Right lobe of liver (tissue), 6 donors: Measurements from ENCODE around the gene C6orf89. TPM values are rescaled to one million over a fixed set of nuclear protein-coding genes. Genes with fewer than 3 reads are reported as not detected.

ENCODE experiments used
- ATAC-seq, 4 donors: fragments of 200-7000 bp; cut with Tn5 transposase; one replicate each; pipeline ENCODE4 v1.9.1; 2020; ENCODE audit warnings: mild to moderate bottlenecking in 4 of 4, moderate library complexity in 4 of 4
- DNase-seq, 3 donors: peaks; one replicate each; pipeline ENCODE4 v3.0.0-alpha.2; 2020
- H3K27ac ChIP-seq, 3 donors: fragments of 200-600 bp; one replicate each; pipeline ENCODE4 v1.8.0; 2022
- H3K27me3 ChIP-seq, 2 donors: fragments of 200-600 bp; one replicate each; pipeline ENCODE4 v1.8.0; 2022
- H3K36me3 ChIP-seq, 4 donors: fragments of 200-600 bp; sonication (generic) in 1 of 4; one replicate each; pipeline versions ENCODE4 v1.5.1 to v1.8.0; 2017 to 2022; ENCODE audit warnings: control low read depth in 1 of 4
- H3K4me1 ChIP-seq, 4 donors: fragments of 200-600 bp; sonication (generic) in 1 of 4; one replicate each; pipeline versions ENCODE4 v1.5.1 to v1.8.0; 2017 to 2022; ENCODE audit warnings: control low read depth in 1 of 4
- H3K4me3 ChIP-seq, 3 donors: fragments of 200-600 bp; one replicate each; pipeline ENCODE4 v1.8.0; 2022
- H3K9me3 ChIP-seq, 4 donors: fragments of 200-600 bp; sonication (generic) in 1 of 4; one replicate each; pipeline versions ENCODE4 v1.5.1 to v1.8.0; 2017 to 2022; ENCODE audit warnings: control low read depth in 1 of 4
- CTCF ChIP-seq, 4 donors: fragments of 200-600 bp in 3 of 4; fragments of 450-650 bp in 1 of 4; IDR thresholded peaks; one replicate each; pipeline versions ENCODE4 v1.5.1 to v1.8.0; 2016 to 2022; ENCODE audit warnings: antibody characterized with exemption in 4 of 4, mild to moderate bottlenecking in 2 of 4
- POLR2A ChIP-seq: fragments of 450-650 bp; IDR thresholded peaks from one replicate; pipeline ENCODE4 v1.6.1; 2017; ENCODE audit warnings: antibody characterized with exemption, mild to moderate bottlenecking
- WGBS: methylation state at CpG from one replicate; pipeline ENCODE4 v1.1.6; 2018; ENCODE audit warnings: low coverage, low lambda C conversion rate; ENCODE audit not compliant: insufficient coverage; ENCODE audit errors: missing lambda C conversion rate; 5-methylcytosine and 5-hydroxymethylcytosine counted together
- intact Hi-C, 2 donors: fragments of 100-400 bp; cut with DNase I; formaldehyde crosslinking; loops; one replicate each; pipeline versions ENCODE4 v1.11.2 to v1.14.1; 2022
- long read RNA-seq: library from polyadenylated mRNA; unstranded; transcript quantifications from one replicate; pipeline ENCODE4 v2.0.0, GENCODE V29; 2019
- total RNA-seq, 6 experiments: library from RNA; depleted of rRNA in 2 of 6; stranded (reverse); fragments of >200 nt in 2 of 6; fragmentation: NEBNext Ultra II Directional in 3 of 6; extraction: Animal tissue kit (Norgen Biotek cat#: 25700) in 3 of 6; gene quantifications; one replicate each; pipeline versions ENCODE4 v1.1.0 to v1.2.4, GENCODE V29; 2016 to 2023
- donor health status: DM: no; HTN: yes; CAD: no.
- donor health status: DM: no; HTN: no; CAD: no.
- donor health status: DM: no; HTN: no; CAD: no.
- donor health status: DM: no; HTN: yes; CAD: no.
- donor health status: DM: no; HTN: yes; CAD: no.

Gene C6orf89
- total RNA-seq, result 10 to 100 TPM; 29.0 to 37.0 (median 32.1) TPM
- long read RNA-seq, full-length matches to known transcripts, result 5 of 11 reads
- long read RNA-seq, partial matches to known transcripts, result 1 of 11 reads
- long read RNA-seq, other reads (novel, unspliced or antisense), result 5 of 11 reads

- intact Hi-C loops, result no loop called here
- H3K4me3 ChIP-seq, result peak within 1 kb of the TSS; percentile 88 to 93 (median 91)
Measured at GRCh38 chr6:36885461-36886401, at the start of gene C6orf89. TSS of gene C6orf89 (plus strand) at chr6:36885952. CDS start at chr6:36899445, 13,493 bp downstream.

GRCh38 chr6:36836111-36837021 lies 49.4 kb upstream of the C6orf89 start:
- TF ChIP-seq CTCF (IDR thresholded peaks at IDR 0.05), result no peak
- TF ChIP-seq POLR2A, result no peak
- Histone ChIP-seq H3K27ac (no peak overlapping the region), H3K27me3 (no peaks in the 10 kb centered on the region), H3K9me3 (no peaks in the 10 kb centered on the region), H3K4me1 (peaks cover 0 to 10% (median 0%) of the 10 kb centered on the region in 4 donors), H3K36me3 (no peaks in the 10 kb centered on the region), H3K4me3 (no peak overlapping the region)
- WGBS, result 73% methylated on average over 2 of the region's 3 CpGs
- intact Hi-C loops, result no loop called here
- ATAC-seq, result peak in 2 of 4 donors; percentile 14 to 15
- no peak for DNase-seq

More at GRCh38 chr6:36885461-36886401, at the start of gene C6orf89:
- TF ChIP-seq CTCF (IDR thresholded peaks at IDR 0.05) (peak; percentile 80 to 93 (median 84)), POLR2A (peak; percentile 65)
- WGBS, result 6% methylated on average over 19 of the region's 48 CpGs
- peak; percentile 97 to 98 (median 98) for DNase-seq
- no peaks in the 10 kb centered on the region for H3K36me3 ChIP-seq
- peak; percentile 100 for ATAC-seq
- no peaks in the 10 kb centered on the region for H3K9me3 ChIP-seq
- peak within 1 kb of the TSS; percentile 53 to 71 (median 54) for H3K27ac ChIP-seq
- no peaks in the 10 kb centered on the region for H3K27me3 ChIP-seq
- peaks cover 0 to 9% (median 3%) of the 10 kb centered on the region in 4 donors for H3K4me1 ChIP-seq

GRCh38 chr6:36837022-36837339 lies 48.8 kb upstream of the C6orf89 start:
- Histone ChIP-seq H3K4me1 (peaks cover 0 to 10% (median 0%) of the 10 kb centered on the region in 4 donors), H3K9me3 (no peaks in the 10 kb centered on the region), H3K36me3 (no peaks in the 10 kb centered on the region), H3K4me3 (no peak overlapping the region), H3K27ac (no peak overlapping the region), H3K27me3 (no peaks in the 10 kb centered on the region)
- no peak for TF ChIP-seq CTCF (IDR thresholded peaks at IDR 0.05)
- TF ChIP-seq POLR2A, result no peak
- no CpG with 5 or more reads among the region's 2 CpGs for WGBS
- DNase-seq (no peak), ATAC-seq (no peak)
- intact Hi-C loops, result no loop called here

- TF ChIP-seq CTCF (IDR thresholded peaks at IDR 0.05), result no peak
- no peak for TF ChIP-seq POLR2A
- Histone ChIP-seq H3K27me3 (no peaks in the 10 kb centered on the region), H3K4me1 (peaks cover 0 to 10% (median 0%) of the 10 kb centered on the region in 4 donors), H3K36me3 (no peaks in the 10 kb centered on the region), H3K9me3 (no peaks in the 10 kb centered on the region), H3K4me3 (no peak overlapping the region), H3K27ac (no peak overlapping the region)
- no peak for ATAC-seq
- 93% methylated on average over 5 of the region's 6 CpGs for WGBS
- intact Hi-C loops, result no loop called here
- no peak for DNase-seq
Measured at GRCh38 chr6:36837686-36838085, 48.1 kb upstream of the C6orf89 start.
